Measurements from ENCODE around the gene MROH2A. TPM values are rescaled to one million over a fixed set of nuclear protein-coding genes. Genes with fewer than 3 reads are reported as not detected.

Gene MROH2A
- under 0.01 TPM for total RNA-seq

GRCh38 chr2:233778030-233778429, at the start of gene MROH2A:
MROH2A (plus strand) TSS chr2:233778330; CDS start chr2:233779359, 1,029 bp downstream.

GRCh38 chr2:233728723-233729301, 49.3 kb upstream of the MROH2A start, which contains the start of gene UGT1A3:
UGT1A3 (plus strand) TSS chr2:233729042; CDS start chr2:233729127, 85 bp downstream.

GRCh38 chr2:233760043-233760442, 18.1 kb upstream of the MROH2A start, which contains the start of gene UGT1A1:
UGT1A1 (plus strand) TSS chr2:233760270; CDS start chr2:233760288, 18 bp downstream.

GRCh38 chr2:233854241-233854981, 76.3 kb downstream of the MROH2A start, which contains the start of gene HJURP:
HJURP (minus strand) TSS chr2:233854535; CDS start chr2:233854500, 35 bp downstream.

GRCh38 chr2:233867993-233868532, 89.9 kb downstream of the MROH2A start, which contains the start of gene MSL3B:
MSL3B (minus strand) TSS chr2:233868386.

Other genes starting within 250 kb of the MROH2A start
- 15.9 TPM for gene USP40, start 211.5 kb upstream of the MROH2A start, total RNA-seq
- gene UGT1A8, start 160.7 kb upstream of the MROH2A start, total RNA-seq, result not detected
- gene UGT1A10, start 141.9 kb upstream of the MROH2A start, total RNA-seq, result not detected
- not detected for gene UGT1A9, start 106.4 kb upstream of the MROH2A start, total RNA-seq
- gene UGT1A7, start 96.4 kb upstream of the MROH2A start, total RNA-seq, result not detected
- gene UGT1A6, start 85.4 kb upstream of the MROH2A start, total RNA-seq, result not detected
- gene UGT1A5, start 65.4 kb upstream of the MROH2A start, total RNA-seq, result not detected
- not detected for gene UGT1A4, start 59.6 kb upstream of the MROH2A start, total RNA-seq
- gene UGT1A3, start 49.3 kb upstream of the MROH2A start, total RNA-seq, result not detected
- not detected for gene UGT1A1, start 18.1 kb upstream of the MROH2A start, total RNA-seq
- 4.4 TPM for gene HJURP, start 76.2 kb downstream of the MROH2A start, total RNA-seq
- gene TRPM8, start 139.0 kb downstream of the MROH2A start, total RNA-seq, result 4.6 TPM